Upper lobe of left lung (tissue), 6 donors: ENCODE measurements around the gene STX4. TPM values are rescaled to one million over a fixed set of nuclear protein-coding genes. Genes with fewer than 3 reads are reported as not detected.
A peak's percentile ranks its signal among the peaks of the same experiment; 100 is the strongest.

ENCODE experiments used
- ATAC-seq, 2 donors: fragments of 200-7000 bp; cut with Tn5 transposase; one replicate each; pipeline ENCODE4 v1.9.1; 2022; ENCODE audit warnings: mild to moderate bottlenecking in 2 of 2, moderate library complexity in 2 of 2; ENCODE audit not compliant: low FRiP score in 2 of 2
- DNase-seq, 2 donors: peaks; one replicate each; pipeline ENCODE4 v3.0.0-alpha.2; 2019 to 2020
- H3K27ac ChIP-seq, 4 donors: fragments of 200-600 bp; sonication (generic); one replicate each; pipeline ENCODE4 v1.5.1; 2016 to 2019
- H3K27me3 ChIP-seq, 4 donors: fragments of 200-600 bp; sonication (generic); one replicate each; pipeline ENCODE4 v1.5.1; 2017 to 2019
- H3K36me3 ChIP-seq, 4 donors: fragments of 200-600 bp; sonication (generic); one replicate each; pipeline ENCODE4 v1.5.1; 2016 to 2019
- H3K4me1 ChIP-seq, 4 donors: fragments of 200-600 bp; sonication (generic); one replicate each; pipeline ENCODE4 v1.5.1; 2018 to 2019
- H3K4me3 ChIP-seq, 4 donors: fragments of 200-600 bp; sonication (generic); one replicate each; pipeline ENCODE4 v1.5.1; 2017 to 2019; ENCODE audit warnings: mild to moderate bottlenecking in 2 of 4, moderate library complexity in 1 of 4
- H3K9me3 ChIP-seq, 4 donors: fragments of 200-600 bp; sonication (generic); one replicate each; pipeline ENCODE4 v1.5.1; 2018 to 2019
- EP300 ChIP-seq, 4 donors: sonication (generic); formaldehyde crosslinking; IDR thresholded peaks; one replicate each; pipeline ENCODE4 v1.5.1; 2017; ENCODE audit warnings: antibody characterized with exemption in 4 of 4, control low read depth in 2 of 4
- POLR2A ChIP-seq, 4 donors: fragments of 450-650 bp; IDR thresholded peaks; one replicate each; pipeline ENCODE4 v1.5.1; 2016 to 2017; ENCODE audit warnings: antibody characterized with exemption in 4 of 4, mild to moderate bottlenecking in 2 of 4
- POLR2AphosphoS5 ChIP-seq, 2 donors: sonication (generic); formaldehyde crosslinking; IDR thresholded peaks; one replicate each; pipeline ENCODE4 v1.5.1; 2017; ENCODE audit warnings: antibody characterized with exemption in 2 of 2
- WGBS, 2 donors: methylation state at CpG; one replicate each; pipeline ENCODE4 v1.1.5; 2017 to 2018; 5-methylcytosine and 5-hydroxymethylcytosine counted together
- total RNA-seq, 6 donors: library from RNA; depleted of rRNA in 4 of 6; stranded (reverse); fragments of >200 nt in 4 of 6; gene quantifications; one replicate each; pipeline versions ENCODE4 v1.1.0 to v1.2.1, GENCODE V29; 2016 to 2021
- TF ChIP-seq, protein P1 (sequence below), 6 experiments: fragments of 450-650 bp in 4 of 6; fragments of 200-600 bp in 2 of 6; sonication (generic) in 2 of 6; IDR thresholded peaks; one replicate each; pipeline ENCODE4 v1.5.1; 2016 to 2019; ENCODE audit warnings: antibody characterized with exemption in 6 of 6
- donor health status: DM: no; HTN: no; CAD: no; lungs with moderate emphysema.
- donor health status: DM: no; HTN: yes; CAD: no; lungs with severe emphysema.

The STX4 gene
- total RNA-seq, 6 donors from 2014 or later: 44.8 to 168 (median 96.3) TPM

DNA sequence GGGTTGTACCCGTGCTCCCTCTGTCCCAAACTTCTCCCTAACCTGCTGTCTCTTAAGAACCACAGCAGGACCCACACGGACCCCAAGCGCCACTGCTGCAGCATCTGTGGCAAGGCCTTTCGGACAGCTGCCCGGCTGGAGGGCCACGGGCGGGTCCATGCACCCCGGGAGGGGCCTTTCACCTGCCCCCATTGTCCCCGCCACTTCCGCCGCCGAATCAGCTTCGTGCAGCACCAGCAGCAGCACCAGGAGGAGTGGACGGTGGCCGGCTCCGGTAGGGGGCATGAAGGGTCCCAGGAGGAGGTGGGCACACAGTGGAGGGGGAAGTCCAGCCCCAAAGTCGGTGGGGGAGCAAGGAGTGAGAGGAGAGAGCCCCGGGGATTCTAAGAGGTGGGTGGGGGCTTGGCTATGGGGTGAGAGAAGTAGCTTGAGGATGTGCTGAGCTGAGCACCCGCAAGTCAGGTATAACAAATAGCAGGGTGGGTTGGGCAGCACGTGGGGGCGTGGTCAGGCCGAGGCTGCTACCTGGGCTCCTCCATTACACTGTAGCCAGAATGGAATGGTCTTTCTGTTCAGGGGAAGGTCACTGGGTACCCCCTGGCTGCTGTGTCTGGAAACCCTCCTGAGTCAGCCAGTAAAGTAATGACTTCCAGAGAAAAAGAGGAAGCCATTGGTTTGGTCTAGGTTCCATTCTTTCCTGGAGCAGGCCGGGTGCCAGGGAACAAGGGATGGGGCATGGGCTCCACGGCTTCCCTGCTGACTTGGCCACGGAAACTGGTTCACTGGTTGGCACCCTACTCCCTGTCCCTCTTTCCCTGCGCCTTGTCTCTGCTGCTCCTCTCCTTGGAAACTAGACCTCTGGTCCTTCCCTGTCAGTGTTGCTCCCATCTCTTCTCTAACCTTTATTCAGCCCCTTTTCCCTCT, 48.3 kb downstream of the STX4 start:
- no peak for DNase-seq
- Histone ChIP-seq H3K4me3 (no peak overlapping the region), H3K9me3 (no peaks in the 10 kb centered on the region), H3K27me3 (no peaks in the 10 kb centered on the region), H3K4me1 (peaks cover 10 to 43% (median 17%) of the 10 kb centered on the region in 4 donors), H3K27ac (peak overlapping the region in 1 of 4 donors; percentile 18), H3K36me3 (peaks cover 34 to 97% (median 64%) of the 10 kb centered on the region in 4 donors)
- no peak for ATAC-seq
- no peak for TF ChIP-seq POLR2A (IDR thresholded peaks at IDR 0.05)
- TF ChIP-seq, protein P1, sequence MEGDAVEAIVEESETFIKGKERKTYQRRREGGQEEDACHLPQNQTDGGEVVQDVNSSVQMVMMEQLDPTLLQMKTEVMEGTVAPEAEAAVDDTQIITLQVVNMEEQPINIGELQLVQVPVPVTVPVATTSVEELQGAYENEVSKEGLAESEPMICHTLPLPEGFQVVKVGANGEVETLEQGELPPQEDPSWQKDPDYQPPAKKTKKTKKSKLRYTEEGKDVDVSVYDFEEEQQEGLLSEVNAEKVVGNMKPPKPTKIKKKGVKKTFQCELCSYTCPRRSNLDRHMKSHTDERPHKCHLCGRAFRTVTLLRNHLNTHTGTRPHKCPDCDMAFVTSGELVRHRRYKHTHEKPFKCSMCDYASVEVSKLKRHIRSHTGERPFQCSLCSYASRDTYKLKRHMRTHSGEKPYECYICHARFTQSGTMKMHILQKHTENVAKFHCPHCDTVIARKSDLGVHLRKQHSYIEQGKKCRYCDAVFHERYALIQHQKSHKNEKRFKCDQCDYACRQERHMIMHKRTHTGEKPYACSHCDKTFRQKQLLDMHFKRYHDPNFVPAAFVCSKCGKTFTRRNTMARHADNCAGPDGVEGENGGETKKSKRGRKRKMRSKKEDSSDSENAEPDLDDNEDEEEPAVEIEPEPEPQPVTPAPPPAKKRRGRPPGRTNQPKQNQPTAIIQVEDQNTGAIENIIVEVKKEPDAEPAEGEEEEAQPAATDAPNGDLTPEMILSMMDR (IDR thresholded peaks at IDR 0.05): no peak
- TF ChIP-seq POLR2AphosphoS5 (IDR thresholded peaks at IDR 0.05): no peak
- TF ChIP-seq EP300 (IDR thresholded peaks at IDR 0.05): no peak
- 76 to 85% methylated on average over 17 to 26 of the region's 26 CpGs for WGBS, 2 donors

DNA sequence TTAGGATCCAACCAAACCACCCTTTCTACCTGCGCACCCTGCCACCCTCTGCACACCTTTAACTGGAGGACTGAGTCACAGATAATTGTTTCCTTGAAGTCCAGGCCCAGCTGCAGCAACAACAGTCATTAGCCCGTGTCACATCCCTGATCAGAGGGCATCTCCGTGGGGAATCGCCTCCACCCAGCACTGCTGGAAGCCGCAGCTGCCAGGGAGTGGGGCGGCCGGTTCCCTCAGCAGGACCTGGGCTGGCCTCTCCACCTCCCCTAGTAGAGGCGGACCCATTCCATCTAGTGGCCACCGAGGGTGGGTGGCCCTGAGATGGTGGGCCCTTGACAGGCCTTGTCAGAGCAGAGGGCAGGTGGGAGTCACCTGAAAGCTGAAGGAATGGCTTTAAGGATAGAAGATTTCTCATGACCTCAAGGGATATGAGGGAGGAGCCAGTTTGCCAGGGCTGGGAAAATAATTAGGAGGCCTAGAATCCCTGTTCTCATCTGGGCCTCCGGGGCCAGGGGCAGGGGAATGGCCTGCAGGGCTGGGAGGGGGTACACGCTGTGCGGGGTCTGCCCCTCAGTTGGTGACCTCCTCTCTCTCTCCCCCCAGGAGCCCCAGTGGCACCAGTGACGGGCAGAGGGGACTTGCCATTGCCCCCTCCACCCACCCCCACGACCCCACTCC, 49.1 kb downstream of the STX4 start:
- DNase-seq (no peak), ATAC-seq (no peak)
- Histone ChIP-seq H3K36me3 (peaks cover 25 to 97% (median 60%) of the 10 kb centered on the region in 4 donors), H3K27ac (peak overlapping the region in 1 of 4 donors; percentile 0), H3K9me3 (no peaks in the 10 kb centered on the region), H3K4me3 (no peak overlapping the region), H3K4me1 (peaks cover 10 to 43% (median 17%) of the 10 kb centered on the region in 4 donors), H3K27me3 (no peaks in the 10 kb centered on the region)
- TF ChIP-seq POLR2A (IDR thresholded peaks at IDR 0.05): no peak
- TF ChIP-seq, protein P1 (IDR thresholded peaks at IDR 0.05): no peak
- TF ChIP-seq POLR2AphosphoS5 (IDR thresholded peaks at IDR 0.05): no peak
- no peak for TF ChIP-seq EP300 (IDR thresholded peaks at IDR 0.05)
- WGBS, 2 donors: 82 to 88% methylated on average over 6 to 14 of the region's 14 CpGs

DNA sequence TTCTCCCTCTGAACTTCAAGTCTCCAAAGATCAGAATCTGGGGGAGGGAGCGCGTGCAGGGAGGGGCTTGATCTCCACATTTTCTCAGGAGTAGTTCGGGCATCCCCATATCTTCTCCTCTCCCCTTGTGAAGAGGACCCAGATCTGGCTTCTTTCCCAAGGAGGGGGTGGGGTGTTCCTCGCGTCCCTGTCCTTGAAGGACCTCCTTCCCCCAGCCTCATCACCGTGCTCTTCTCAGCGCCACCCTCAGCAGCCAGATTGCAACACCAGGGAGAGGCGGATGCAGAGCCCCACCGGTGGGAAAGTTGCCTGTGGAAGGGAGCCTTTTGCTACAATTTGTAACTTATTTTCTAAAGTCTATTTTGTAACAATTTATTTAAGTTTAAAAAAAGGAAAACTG, 49.7 kb downstream of the STX4 start:
- WGBS, 2 donors: 73 to 74% methylated on average over 9 of the region's 9 CpGs
- H3K27me3 ChIP-seq: no peaks in the 10 kb centered on the region
- peaks cover 21 to 94% (median 55%) of the 10 kb centered on the region in 4 donors for H3K36me3 ChIP-seq
- H3K9me3 ChIP-seq: no peaks in the 10 kb centered on the region
- peak overlapping the region in 1 of 4 donors; percentile 59 for H3K27ac ChIP-seq
- TF ChIP-seq EP300 (IDR thresholded peaks at IDR 0.05): no peak
- no peak for TF ChIP-seq POLR2AphosphoS5 (IDR thresholded peaks at IDR 0.05)
- TF ChIP-seq POLR2A (IDR thresholded peaks at IDR 0.05): no peak
- TF ChIP-seq, protein P1 (IDR thresholded peaks at IDR 0.05): no peak
- no peak for DNase-seq
- no peak for ATAC-seq
- peaks cover 10 to 43% (median 17%) of the 10 kb centered on the region in 4 donors for H3K4me1 ChIP-seq
- no peak overlapping the region for H3K4me3 ChIP-seq

DNA sequence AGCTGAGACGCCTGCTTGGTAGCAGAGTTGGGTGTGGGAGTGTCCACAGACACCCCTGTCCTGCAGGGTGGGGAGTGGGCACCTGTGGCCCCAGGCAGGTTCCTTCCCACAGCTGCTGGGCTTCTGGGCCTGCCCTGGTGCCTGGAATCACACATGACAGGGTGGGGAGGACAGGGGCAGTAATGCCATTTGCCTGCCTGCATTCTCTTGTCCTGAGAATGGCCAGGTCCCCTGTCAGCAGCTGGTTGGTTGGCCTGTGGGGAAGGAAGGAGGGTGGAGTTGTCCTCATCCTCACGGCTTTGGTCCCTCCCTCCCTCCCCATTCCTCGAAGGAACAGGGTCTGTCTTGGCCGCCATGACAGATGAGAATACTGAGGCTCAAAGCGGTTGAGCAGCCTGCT, 50.2 kb downstream of the STX4 start:
- peaks cover 17 to 91% (median 50%) of the 10 kb centered on the region in 4 donors for H3K36me3 ChIP-seq
- DNase-seq (no peak), ATAC-seq (no peak)
- H3K9me3 ChIP-seq: no peaks in the 10 kb centered on the region
- peak overlapping the region in 1 of 4 donors; percentile 59 for H3K27ac ChIP-seq
- H3K4me3 ChIP-seq: no peak overlapping the region
- no peaks in the 10 kb centered on the region for H3K27me3 ChIP-seq
- peaks cover 10 to 42% (median 17%) of the 10 kb centered on the region in 4 donors for H3K4me1 ChIP-seq
- TF ChIP-seq POLR2A (IDR thresholded peaks at IDR 0.05) (no peak), POLR2AphosphoS5 (IDR thresholded peaks at IDR 0.05) (no peak), EP300 (IDR thresholded peaks at IDR 0.05) (no peak)
- TF ChIP-seq, protein P1 (IDR thresholded peaks at IDR 0.05): no peak
- 90 to 93% methylated on average over 1 to 5 of the region's 5 CpGs for WGBS, 2 donors
